HG03064 (cell line): ENCODE results near the gene RHEB.
A peak's percentile ranks its signal among the peaks of the same experiment; 100 is the strongest.

Experiments used
- ATAC-seq: cut with Tn5 transposase; IDR thresholded peaks from one replicate; pipeline ENCODE4 v1.9.1; 2021; ENCODE audit warnings: low read depth; ENCODE audit not compliant: unreplicated experiment

Gene RHEB

DNA sequence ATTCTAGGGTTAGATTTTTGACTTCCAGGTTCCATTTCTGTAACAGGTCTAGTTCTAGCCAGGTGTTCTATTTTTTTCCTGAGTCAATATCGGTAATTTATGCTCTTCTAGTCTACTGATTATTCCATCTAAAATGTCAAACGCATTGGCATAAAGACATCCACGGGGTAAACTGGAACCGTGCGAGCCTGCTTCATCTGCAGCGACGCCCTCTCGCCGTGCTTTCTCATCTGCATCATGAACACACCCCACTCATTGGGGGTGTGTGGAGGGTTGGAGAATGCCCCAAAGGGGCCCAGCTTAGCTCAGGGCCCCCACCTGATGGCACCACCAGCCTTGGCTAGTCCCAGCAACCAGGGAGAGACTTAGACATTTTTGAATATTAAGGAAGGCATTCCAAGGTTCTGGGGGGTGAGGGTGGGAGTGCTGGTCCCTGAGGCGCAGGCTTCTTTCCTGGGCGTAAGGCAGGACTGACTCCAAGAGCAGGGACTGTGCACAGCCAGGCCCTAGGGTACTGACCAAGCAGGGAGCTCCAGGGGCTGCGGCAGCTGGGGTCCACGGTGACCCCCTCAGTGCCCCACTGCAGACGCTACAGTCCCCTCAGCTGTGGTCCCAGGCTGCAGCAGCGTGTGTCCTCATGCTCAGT, 66.9 kb downstream of the RHEB start:
- no peak for ATAC-seq

DNA sequence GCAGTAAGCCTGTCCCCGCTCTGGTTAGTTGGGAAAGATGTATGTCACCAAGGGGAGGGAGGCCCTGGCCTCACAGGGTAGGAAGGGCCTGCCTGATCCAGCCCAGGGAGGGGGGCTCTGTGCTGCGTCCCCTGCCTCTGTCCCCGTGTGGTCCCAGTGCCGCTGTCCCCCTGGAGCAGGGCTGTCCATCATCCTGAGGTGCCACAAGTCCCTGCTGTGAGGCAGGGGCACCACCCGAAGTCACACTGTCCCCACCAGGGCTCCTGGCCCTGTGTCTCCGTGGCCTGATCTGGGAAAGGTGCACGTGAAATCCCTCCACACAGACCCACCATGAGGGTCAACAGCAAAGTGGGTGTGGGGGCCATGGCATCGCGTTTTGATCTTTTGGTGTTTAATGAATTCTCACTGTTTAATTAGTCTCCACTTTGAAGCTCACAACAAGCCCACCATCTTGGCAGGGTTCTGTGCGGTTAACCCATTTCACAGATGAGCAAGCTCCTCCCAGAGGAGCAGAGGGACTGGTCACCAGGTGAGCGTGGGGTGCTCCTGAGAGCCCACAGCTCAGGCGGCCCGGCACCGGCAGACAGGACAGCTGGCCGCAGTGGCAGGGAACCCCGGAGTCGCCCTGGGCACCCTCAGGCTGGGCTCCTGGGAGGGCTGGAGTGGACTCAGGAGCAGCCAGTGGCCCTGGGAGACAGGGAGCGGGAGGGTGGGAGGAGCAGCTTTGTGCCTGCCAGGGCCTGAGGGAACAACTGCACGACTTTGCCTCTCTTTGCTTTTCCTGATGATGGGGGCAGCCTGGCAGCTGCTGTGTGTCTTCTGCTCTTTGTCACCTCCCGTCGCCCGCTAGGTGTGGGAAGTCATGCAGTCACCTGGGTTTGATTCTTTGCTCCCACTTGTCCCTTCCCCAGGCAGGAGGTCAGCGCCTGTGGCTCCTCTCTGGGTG, 67.8 kb downstream of the RHEB start:
- no peak for ATAC-seq

DNA sequence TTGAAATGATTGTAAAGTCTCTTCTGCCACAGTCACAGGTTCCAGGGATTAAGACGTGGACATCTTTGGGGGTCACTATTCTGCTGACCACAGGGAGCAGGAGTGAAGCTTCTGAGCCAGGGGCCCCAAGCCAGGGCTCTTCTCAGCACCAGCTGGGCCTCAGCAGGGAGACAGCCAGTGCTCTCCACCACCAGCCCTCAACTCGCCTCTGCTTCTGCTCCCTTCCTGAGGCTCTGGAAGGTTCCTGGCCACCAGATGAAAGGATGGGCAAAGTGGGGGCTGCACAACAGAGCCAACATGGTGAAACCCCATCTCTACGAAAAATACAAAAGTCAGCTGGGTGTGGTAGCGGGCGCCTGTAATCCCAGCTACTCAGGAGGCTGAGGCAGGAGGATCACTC, 68.5 kb downstream of the RHEB start:
- ATAC-seq: no peak

DNA sequence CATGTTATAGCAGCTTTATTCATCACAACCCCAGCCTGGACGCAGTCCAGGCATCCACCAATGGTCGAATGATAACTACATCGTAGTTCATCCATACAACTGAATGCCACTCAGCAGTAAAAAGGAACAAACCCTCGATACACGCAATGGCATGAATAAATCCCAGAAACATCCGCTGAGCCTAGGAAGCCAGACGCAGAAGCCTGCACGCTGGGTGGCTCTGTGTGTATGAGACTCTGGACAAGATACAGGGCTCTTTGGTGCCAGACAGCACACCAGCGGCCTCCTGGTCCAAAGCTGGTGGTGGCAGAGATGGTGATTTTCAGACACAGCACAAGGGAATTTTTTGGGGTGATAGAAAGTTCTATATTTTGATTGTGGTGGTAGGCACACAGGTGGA, 69.7 kb downstream of the RHEB start:
- ATAC-seq: no peak

DNA sequence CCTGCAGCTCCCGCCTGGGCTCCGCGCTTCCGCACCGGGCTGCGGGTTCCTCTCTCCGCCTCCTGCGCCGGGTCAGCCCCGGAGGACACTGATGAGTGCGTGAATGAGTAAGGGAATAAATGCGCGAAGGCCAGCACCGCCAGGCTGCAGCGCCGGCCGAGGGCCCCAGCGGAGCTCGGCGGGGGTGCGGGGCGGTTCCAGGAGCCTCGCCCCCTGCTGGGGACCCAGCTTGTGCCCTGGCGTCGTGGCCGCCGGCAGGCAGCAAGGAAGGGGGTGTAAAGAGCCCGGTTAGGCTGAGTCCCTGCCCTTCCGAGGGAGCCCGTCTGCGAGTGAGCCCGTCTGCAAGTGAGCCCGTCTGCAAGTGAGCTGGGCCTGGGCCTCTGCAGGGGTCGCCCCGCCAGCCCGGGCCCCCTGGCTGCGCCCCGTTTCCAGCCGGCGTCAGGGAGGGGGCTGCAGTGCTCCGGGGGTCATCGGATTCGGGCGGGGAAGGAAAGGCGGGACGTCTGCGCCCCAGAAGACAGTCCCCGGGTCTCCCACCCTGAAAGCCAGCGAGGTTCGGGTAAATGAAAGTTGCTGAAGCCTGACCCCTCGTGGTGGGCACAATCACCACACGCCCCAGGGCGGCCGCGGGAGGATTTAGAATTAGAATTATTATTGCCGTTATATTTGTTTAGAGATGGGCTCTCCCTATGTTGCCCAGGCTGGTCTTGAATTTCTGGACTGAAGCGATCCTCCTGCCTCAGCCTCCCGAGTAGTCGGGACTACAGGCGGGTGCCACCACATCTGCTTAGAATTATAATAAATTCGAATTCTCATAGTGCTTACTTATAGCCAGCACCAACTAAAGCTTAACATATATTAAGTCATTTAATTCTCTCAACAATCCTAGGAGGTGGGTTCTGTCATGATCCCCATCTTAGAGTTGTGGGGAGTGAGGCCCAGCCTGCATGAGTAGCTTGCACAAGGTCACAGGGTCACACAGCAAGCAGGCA, 71.1 kb downstream of the RHEB start:
- ATAC-seq: peak; percentile 69

DNA sequence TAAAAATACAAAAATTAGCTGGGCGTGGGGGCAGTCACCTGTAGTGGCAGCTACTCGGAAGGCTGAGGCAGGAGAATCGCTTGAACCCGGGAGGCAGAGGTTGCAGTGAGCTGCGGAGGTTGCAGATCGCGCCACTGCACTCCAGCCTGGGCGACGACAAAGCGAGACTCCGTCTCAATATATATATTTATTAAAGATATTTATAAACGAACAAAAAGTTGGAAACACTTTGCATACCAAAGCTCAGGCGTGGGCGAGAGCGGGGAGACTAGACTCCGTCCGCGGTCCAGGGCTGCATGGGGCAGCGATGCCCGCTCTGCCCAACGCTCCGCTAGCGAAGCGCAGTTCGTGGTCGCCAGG, 71.8 kb downstream of the RHEB start:
- no peak for ATAC-seq

DNA sequence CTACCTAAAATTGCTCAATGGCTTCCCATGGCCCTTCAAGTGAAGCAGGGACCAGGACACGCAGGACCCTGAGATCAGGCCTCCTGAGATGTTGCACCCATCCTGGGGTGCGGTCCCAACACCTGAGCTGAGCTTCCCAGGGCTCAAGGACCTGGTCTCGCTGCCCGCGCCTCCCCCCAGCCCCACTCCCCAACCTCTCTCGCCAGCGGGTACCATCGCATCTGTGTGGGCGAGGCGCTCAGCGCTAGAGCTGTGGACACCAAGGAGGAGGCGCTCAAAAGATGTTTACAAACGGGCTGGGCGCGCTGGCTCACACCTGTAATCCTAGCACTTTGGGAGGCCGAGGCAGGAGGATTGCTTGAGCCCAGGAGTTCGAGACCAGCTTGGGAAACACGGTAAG, 72.4 kb downstream of the RHEB start:
- no peak for ATAC-seq

DNA sequence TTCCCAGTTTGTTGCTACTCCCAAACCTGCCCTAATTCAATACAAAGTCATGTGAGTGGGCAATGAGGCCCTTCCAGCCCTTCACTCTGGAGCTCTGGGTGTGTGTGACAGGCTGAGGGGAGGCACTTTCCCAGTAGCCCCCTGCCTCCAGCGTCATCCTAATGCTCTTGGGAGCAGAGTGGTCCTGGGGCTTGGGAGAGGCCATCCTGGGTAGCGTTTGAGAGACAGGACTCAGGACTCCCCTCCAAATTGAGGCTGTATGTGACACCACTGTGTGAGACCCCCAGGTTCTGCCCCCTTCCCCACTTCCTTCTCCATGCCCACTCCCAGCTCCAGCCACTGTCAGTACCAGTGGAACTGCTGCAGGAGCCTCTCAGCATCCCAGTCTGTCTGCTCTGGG, 73.3 kb downstream of the RHEB start:
- ATAC-seq: no peak

DNA sequence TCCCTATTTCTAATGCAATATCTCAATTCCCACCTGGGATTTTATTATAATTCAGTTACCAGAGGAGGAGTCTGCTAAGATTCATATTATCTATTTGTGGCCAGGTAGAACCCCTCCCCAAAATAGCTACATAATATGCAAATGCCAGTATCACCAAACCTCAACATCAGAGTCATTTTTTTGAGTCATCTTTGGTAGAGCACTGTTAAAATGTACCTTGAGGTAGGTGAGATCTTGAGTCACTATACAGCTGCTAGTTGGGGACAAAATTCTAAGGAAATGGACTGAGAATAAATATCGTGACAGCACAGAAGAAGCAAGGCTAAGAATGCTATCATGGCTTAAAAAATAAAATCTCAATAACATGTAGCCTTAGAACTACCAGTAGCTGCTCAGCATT, 75.1 kb downstream of the RHEB start:
- no peak for ATAC-seq

DNA sequence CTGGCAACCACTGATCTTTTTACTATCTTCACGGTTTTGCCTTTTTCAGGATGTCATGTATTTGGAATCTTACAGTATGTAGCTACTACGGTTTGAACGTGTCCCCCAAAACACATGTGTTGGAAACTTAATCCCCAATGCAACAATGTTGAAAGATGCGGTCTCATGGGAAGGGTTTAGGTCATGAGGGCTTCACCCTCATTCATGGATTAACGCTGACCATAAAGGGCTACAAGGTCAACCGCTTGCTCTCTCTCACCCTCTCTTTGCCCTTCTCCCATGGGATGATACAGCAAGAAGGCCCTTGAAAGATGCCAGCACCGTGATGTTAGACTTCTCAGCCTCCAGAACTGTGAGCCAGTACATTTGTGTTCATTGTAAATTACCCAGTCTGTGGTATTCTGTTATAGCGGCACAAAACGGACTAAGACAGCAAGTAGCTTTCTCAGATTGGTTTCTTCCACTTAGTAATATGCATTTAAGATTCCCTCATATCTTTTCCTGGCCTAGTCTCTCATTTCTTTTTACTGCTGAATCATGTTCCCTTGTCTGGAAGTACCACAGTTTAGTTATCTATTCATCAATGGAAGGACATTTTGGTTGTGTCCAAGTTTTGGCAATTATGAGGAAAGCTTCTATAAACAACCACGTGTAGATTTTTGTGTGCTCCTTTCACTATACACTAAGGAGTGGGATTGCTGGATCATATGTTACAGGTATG, 76.8 kb downstream of the RHEB start:
- ATAC-seq: no peak

DNA sequence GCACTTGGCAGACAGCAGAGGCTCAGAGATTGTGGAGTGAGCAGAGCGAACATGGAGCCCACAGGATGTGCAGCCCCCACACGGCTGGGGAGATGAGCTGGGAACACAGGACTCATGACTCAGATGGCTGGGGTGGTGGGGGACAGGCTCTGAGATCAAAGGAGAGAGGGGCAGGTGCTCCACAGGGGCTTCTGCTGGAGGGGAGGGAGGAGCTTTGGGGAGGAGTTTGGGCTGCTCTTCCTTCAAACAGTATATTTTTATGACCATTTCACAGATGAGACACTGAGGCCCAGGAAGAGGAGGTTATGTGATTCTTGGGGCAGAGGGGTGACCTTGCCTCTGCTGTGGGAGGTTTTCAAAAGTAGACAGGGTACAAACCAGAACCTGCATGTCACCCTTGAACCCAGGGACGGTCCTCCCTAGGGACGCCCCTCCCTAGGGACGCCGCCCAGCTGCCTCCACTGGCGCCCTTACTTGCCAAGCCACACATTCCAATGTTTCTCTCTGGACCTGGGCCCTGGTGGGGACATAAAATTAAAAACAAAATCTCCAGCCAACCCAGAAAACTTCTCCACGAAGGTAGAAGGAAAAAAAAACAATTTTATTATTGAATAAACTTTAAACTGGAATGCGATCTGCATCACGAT, 78.8 kb downstream of the RHEB start:
- no peak for ATAC-seq

DNA sequence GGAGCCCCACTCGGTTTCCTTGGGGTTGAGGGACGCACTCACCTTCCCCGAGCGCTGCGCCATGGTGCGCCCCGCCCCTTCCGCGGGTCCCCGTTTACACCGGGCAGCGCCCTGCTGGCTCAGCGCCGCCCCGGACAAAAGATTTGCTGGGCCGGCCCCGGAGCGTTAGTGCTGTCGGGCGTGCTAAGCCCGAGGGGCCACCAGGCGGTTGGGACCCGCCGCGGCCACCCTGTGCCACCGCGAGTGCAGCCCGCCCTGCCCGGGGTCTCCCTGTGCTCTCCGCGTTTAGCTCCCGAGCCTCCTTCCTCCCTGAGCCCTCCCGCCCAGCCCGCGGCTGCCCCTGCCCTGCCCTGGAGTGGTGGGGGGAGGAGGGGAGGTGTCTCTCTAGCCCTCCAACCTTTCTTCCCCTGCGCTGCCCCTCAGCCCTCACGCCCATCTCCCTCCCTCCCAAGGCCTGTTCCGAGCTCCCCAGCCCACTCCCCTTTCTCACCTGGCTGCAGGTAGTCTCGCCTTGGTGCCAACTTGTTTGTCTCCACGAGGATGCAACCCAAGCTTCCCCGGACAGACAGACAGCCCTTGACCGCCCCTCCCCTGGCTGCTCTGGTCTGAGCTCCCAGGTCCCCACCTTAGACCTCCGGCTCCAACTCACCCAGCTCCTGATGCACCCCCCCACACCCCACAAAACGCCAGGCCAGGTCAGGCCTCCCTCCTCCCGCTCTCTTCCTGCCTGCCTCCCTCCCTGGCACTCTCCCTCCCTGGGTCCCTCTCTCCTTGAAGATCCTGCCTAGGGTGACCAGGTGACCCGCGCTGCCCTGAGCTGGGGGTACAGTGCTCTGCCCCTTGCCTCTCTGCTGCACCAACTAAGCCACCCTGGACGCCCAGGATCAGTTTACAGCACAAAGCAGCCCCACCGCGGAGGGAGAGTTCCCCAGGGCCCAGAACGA, 79.6 kb downstream of the RHEB start, which contains the start of gene CRYGN:
CRYGN (minus strand) TSS at position 287 of the 944 bp plus-strand sequence; CDS start at position 63, 224 bp downstream.
- ATAC-seq: no peak

DNA sequence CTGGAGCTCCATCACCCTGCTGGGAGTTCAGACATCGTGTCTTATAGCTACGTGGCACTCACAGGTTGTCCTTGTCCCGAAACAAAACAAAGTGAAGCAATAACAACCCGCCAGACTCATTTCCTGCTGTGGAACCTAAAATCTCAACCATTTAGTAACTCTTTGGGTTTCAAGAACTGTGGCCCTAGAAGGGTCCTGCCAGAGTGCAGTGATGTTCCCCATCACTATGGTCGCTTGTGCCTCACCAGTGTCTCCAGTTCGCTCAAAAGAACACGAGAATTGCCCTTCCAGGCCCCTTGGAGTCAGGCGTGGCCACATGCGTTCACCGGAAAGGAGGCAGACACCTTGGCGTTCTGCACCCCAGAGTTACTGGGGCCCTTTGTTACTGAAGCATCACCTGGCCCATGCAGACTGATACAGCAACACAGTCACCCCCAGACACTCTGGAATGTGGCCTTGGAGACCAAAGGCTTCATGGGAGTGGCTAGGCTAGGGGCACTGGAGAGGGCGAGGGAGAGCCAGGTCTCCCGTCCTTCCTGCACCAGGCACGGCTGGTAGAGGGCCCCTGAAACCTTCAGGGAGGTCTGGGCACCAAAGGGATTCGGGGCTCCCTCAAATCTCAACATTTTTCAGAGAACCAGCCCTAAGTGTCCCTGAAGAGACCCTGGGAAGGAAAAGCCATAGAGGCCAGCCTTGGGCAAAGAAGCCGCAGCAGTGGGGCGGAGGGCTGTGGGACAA, 80.7 kb downstream of the RHEB start:
- ATAC-seq: no peak

DNA sequence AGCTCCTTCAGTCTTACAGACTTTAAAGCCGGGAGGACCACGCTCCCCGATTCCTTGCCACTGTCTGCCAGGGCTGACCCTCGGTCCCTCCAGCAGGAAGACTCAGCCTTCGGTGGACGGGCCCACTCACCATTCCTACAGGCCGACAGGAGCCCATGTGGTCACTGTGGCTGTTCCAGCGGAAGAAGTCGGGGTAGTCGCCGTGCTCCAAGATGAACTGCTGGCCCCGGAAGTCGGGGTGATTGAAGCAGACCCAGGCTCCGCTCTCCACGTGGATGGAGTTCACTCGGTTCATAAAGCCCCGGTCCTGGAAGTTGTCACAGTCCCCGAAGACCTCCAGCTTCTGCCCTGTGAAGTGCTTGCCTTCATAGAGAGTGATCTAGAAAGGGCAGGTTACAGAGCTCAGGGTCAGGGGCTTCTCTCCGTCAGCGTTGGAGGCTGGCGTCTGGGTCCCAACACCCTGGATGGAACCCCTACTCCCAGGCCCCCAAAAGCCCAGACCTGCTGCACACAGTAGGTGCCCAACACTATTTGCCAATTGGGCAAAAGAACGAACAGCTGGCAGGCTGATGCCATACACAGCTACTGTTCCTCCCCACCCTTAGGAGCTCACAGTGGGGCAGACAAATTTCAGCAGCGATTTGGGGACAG, 81.7 kb downstream of the RHEB start:
- ATAC-seq: no peak

DNA sequence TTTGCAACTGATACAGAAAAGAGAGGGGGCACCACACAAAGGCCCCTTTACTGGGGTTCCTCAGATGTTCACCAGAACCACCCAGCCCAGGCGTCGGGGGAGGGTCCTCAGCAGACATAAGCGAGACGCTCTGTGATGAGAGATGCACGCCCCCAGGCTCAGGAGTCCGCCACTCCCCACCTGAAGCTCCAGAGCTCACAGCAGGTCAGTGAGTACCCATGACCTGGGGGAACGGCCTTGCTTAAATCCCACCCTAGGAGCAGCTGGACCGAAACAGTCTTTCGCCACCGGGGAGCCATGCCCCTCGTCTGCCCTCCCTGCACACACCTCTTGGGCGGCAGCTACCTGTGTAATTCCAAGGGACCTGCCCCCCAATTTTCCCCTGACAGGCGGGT, 82.5 kb downstream of the RHEB start:
- ATAC-seq: no peak

DNA sequence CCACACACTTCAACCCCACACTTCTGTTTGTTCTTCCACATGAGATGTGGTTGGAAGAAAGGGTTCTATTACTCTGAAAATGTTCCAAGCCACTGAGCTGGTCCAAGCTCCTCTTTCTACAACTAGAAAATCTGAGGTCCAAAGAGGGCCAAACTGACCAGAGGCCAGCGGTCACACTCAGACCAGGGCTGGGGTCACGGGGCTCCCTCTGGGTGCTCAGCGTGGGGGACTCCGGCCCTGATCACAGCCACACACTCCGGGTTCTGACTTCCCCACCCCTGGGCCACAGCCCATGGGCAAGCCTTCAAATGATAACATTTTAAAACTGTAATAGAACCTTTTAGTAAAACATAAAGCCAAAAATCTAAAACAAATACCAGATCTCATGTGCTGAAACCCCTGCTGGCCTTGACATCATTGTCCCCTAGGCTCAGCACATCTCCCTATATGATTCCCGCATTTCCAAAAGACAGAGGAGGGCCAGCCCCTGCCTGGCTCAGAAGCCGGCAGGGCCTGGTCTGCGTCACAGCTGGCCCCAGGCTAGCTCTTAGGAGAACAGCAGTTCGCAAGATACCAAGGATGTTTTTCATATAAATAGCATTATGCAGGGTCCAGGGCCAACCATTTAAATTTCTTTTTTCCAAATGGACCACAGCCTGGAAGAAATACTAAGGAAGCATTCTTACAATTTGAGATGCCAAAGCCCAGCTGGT, 83.1 kb downstream of the RHEB start:
- no peak for ATAC-seq

DNA sequence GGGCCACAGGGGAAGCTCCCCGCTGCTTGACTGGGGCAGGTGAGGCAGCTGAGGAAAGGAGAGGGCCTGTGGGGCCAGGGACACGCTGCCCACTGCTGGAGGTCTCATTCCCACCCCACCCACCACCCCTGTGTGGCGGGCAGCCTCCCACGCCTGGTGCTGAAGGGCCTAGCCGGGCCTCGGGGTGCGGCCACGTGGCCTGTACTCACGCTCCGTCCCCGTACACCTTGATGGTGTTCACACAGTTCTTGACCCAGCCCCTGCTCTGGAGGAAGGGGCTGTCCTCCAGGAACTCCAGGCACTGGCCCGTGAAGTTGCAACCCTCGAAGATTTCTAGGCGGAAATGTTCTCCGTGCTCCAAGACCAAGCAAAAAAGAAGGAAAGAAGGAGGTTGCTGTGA, 83.7 kb downstream of the RHEB start:
- ATAC-seq: no peak
